HG03354 (cell line): Measurements from ENCODE around the gene ADCY5.

Experiments used
- ATAC-seq: cut with Tn5 transposase; IDR thresholded peaks from one replicate; pipeline ENCODE4 v1.9.1; 2021; ENCODE audit warnings: mild to moderate bottlenecking; ENCODE audit not compliant: unreplicated experiment, poor library complexity, severe bottlenecking

The ADCY5 gene

DNA sequence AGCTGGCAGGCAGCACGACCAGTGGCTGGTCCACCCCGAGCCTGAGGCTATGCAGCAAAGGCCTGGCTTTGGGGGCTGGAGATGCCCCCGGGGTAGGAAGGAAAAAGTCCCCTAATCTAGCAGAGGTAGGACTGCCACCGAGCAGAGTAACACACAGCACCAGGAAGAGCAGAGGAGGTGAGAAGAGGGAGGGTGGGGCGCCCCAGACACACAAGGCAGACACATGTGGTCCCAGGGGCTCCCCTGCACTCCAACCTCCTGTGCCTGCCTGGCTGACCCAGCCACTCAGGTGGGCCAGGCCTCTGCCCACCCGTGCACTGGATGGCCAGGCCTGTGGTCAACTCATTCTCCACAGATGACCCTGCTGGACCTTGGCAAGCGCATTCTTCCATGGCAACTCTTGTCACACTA lies 112.4 kb downstream of the ADCY5 start:
- ATAC-seq = no peak

DNA sequence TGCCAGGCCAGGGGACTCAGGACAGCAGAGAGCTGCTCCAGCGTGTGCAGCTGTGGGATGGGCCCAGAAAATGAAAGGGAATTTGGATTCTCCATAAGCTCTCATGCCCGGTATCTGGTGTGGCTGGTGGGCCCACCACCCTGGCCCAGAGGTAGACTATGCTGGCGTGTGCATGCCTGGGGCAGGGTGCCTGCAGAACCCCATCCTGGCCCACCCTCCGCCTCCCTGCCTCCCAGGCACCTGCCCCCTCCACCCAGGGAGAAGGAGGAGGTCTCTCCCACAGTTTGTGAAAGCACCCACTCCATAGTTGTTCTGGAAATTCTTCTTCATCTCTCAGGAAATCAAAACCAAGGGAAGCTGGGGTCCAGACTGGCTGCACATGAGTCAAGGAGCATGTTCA lies 112.9 kb downstream of the ADCY5 start:
- no peak for ATAC-seq

GRCh38 chr3:123335007-123335670 lies 113.8 kb downstream of the ADCY5 start:
- no peak for ATAC-seq

GRCh38 chr3:123334056-123334455 lies 114.8 kb downstream of the ADCY5 start:
- ATAC-seq = no peak

- no peak for ATAC-seq
Observed at GRCh38 chr3:123333401-123333800, 115.5 kb downstream of the ADCY5 start.

GRCh38 chr3:123332124-123332641 lies 116.7 kb downstream of the ADCY5 start:
- ATAC-seq = no peak

DNA sequence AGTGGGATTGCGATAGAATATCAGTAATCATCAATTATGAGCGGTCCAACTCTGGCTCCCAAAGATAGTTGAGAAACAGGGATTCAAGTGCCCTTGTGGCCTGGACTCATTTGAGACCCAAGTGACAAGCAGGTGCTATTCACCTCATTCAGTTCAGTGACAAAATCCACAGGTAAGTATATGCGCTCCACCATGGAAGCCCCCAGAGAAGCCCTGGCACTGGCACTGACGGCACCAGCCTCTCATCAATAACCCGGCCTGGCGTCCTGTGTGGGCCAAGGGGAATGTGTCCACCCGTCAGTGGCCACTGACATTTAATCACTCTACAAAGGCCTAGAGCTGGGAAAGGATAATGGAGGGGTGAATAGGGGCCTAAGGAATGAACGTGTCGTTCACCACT lies 117.2 kb downstream of the ADCY5 start:
- ATAC-seq = no peak

DNA sequence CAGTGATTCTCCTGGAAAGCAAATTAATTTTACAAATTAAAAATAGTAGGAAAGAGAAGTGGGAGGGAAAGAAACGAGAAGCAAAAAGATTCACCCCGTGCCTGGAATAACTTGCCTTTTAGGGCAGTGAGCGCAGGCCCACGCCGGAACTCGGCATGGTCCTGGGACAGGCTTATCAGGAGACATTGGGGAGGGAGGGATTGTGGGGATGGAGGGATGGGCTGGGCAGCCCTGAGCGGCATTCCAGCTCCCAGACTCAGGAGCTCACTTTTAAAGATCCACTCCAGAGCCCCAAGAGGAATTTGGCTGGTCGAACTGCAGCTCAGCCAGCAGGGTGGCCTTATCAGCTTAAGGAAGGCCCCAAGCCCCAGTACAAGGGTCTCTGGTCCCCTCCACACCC lies 117.9 kb downstream of the ADCY5 start:
- ATAC-seq = no peak

DNA sequence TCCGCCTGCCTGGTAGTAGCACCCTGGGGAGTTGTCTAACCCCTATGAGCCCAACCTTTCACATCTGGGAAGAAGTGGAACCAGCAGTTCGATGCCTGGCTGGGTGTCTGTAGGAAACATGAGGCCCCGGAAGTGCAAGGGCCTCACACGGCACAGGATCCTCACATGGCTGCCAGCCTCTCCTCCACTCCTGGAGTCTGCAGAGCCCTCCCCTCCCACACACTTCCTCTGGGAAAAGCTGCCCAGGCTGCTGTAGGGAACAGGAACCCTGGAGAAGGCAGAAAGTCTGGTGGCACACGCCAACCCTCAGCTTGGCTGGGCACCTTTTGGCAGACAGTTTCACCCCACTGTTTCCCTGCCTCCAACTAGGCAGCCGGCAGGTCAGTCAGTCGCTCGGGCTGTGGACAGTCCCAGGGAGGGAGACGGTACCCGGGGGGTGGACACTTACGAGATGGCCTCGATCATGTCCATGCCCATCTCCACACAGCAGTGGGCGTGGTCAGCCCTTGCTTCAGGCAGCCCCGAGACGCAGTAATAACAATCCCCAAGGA lies 118.4 kb downstream of the ADCY5 start:
- ATAC-seq = no peak

- no peak for ATAC-seq
Observed at GRCh38 chr3:123329636-123330340, 119.1 kb downstream of the ADCY5 start.

DNA sequence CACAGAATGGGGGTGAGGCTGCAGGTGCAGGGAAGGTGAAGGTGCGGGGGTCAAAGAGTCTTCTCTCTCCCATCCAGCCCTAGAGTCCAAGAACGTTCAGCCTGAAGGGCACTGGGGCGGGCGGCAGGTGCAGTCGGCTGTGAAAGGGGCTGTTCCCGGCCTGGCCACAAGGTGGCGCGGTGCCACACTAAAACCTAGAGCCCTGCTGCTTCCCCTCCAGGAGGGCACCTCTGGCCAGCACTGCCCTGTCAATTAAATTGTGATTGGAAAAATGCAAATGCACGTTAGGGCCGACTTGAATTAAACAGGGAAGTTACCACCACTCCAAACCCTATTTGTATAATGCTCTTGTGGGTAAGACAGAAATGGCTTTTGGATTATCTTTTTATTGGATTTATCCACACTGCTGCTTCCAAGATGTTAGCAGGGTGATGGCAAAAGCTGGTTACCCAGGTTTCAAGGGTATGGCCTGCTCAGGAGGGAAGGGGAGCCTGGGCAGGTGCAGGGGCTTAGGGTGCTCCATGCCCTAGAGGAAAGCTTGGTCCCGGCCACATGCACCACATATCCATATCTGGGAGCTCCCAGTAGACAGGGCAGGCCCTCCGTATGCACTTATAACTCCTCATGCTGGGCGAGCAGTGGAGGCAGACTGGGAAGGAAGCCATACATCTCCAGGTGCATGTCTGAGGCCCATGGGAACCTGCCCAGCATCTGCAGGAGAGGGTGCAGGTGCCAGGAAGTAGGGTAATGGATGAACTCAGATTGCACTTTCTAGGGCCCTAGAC lies 119.8 kb downstream of the ADCY5 start:
- peak; percentile 76 for ATAC-seq

- no peak for ATAC-seq
Observed at GRCh38 chr3:123327956-123328850, 120.7 kb downstream of the ADCY5 start.

DNA sequence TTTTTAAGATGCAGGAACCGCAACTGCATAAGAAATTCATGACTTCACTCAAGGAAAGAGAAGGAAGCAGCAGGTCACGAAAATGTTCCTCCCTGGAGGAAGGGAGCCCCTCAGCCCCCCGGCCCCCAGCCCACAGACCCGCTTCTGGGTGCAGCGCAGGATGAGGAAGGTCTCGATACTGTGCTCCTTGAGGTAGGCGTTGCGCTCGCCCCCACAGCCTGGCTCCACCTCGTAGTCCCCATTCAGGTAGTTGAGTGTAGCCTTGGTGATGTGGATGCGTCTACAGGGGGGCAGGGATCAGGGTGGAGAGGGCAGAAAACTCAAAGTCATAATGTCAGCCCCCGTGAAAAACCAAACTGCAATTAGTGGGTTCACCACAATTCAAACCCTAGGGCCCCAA lies 121.4 kb downstream of the ADCY5 start:
- no peak for ATAC-seq

- ATAC-seq = no peak
Observed at GRCh38 chr3:123326531-123326930, 122.4 kb downstream of the ADCY5 start.

DNA sequence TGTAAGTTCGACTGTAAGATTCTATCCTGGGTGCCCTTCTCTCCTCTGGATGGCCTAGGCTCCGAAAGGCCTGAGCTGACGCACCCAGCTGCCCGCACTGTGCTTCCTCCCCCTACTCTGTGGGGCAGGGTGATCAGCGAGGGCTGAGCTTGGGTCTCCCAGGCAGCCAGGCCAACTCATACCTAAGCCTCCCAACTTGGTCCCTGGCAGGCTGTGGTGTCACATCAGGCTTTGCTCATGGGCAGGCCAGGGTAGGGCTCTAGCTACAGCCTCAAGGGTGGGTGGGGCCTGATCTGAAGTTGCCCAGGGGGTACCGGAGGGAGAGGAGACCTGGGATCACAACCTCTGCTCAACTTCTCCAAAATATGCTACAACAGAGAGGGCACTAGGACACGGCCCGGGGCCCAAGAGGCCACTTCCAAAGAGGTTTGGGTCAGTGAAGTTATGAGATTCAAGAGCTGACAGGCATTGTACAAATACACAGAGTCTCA lies 123.1 kb downstream of the ADCY5 start:
- no peak for ATAC-seq

GRCh38 chr3:123324880-123325765 lies 123.8 kb downstream of the ADCY5 start:
- no peak for ATAC-seq

- ATAC-seq = no peak
Observed at GRCh38 chr3:123323781-123324180, 125.1 kb downstream of the ADCY5 start.

DNA sequence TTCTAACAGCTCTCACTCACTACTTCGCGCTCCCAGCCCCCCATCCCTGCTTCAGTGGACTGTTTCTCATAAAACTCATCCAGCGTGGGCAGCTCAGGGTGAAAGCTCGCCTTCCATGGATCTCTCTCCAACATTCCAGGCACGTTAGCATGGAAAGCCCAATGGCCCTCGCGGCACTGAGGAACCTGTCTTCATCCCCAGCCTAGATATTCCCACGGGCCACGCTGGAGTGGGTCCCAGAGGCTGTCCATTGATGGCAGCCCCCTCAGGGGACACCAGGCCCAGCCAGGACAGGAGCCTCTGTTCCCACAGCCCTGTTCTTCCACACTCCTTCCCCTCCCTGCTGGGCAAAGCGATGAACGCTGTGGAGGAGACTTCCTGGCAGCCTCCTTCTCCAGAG lies 126.0 kb downstream of the ADCY5 start:
- no peak for ATAC-seq
